ENCODE measurements around the gene FKRP. TPM values are rescaled to one million over a fixed set of nuclear protein-coding genes. Genes with fewer than 3 reads are reported as not detected.
"Not testable (repeated sequence)": the region's sequence is repeated elsewhere in the genome, so short reads cannot be mapped to it uniquely, and the experiment has no call there.

FKRP gene
- total RNA-seq, 1 donor from 2014 or later, result 25.2 TPM

DNA sequence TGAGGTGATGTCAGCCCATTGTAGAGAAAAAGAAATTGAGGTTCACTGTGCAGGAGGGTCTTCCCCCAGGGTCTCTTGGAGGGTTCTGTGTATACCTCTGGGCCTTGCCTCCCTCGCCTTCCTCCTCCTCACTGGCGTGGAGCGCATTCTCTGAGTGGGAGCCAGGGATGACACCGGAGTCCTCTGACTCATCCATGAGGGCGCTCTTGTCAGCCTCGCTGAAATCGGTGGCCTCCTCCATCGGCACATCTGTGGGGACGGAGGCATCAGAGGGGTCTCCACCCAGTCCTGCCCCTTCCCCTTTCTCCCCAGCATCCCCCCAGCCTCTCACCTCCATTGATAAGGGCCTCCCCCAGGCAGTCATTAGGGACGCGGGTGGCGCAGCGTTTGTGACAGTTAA is 45.2 kb upstream of the FKRP start:
- Mint-ChIP-seq H3K36me3 (ENCODE audit: low read depth) (peaks cover 26% of the 10 kb centered on the region), H3K4me1 (ENCODE audit: low read depth) (peaks cover 6% of the 10 kb centered on the region), H3K4me3 (ENCODE audit: unreplicated experiment) (no peak overlapping the region), H3K27me3 (ENCODE audit: low read depth) (no peaks in the 10 kb centered on the region), H3K9me3 (ENCODE audit: low read depth) (no peaks in the 10 kb centered on the region), H3K27ac (ENCODE audit: unreplicated experiment) (no peak overlapping the region)
- TF ChIP-seq, protein P1, sequence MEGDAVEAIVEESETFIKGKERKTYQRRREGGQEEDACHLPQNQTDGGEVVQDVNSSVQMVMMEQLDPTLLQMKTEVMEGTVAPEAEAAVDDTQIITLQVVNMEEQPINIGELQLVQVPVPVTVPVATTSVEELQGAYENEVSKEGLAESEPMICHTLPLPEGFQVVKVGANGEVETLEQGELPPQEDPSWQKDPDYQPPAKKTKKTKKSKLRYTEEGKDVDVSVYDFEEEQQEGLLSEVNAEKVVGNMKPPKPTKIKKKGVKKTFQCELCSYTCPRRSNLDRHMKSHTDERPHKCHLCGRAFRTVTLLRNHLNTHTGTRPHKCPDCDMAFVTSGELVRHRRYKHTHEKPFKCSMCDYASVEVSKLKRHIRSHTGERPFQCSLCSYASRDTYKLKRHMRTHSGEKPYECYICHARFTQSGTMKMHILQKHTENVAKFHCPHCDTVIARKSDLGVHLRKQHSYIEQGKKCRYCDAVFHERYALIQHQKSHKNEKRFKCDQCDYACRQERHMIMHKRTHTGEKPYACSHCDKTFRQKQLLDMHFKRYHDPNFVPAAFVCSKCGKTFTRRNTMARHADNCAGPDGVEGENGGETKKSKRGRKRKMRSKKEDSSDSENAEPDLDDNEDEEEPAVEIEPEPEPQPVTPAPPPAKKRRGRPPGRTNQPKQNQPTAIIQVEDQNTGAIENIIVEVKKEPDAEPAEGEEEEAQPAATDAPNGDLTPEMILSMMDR (IDR thresholded peaks at IDR 0.05), result no peak
- DNase-seq (ENCODE audit: low spot score), result no peak

GRCh38 chr19:46704379-46705076 is 41.3 kb upstream of the FKRP start:
- Mint-ChIP-seq H3K9me3 (ENCODE audit: low read depth) (no peaks in the 10 kb centered on the region), H3K36me3 (ENCODE audit: low read depth) (peaks cover 22% of the 10 kb centered on the region), H3K27ac (ENCODE audit: unreplicated experiment) (no peak overlapping the region), H3K27me3 (ENCODE audit: low read depth) (no peaks in the 10 kb centered on the region), H3K4me3 (ENCODE audit: unreplicated experiment) (no peak overlapping the region), H3K4me1 (ENCODE audit: low read depth) (no peaks in the 10 kb centered on the region)
- no peak for DNase-seq (ENCODE audit: low spot score)
- TF ChIP-seq, protein P1 (IDR thresholded peaks at IDR 0.05), result peak; percentile 86

DNA sequence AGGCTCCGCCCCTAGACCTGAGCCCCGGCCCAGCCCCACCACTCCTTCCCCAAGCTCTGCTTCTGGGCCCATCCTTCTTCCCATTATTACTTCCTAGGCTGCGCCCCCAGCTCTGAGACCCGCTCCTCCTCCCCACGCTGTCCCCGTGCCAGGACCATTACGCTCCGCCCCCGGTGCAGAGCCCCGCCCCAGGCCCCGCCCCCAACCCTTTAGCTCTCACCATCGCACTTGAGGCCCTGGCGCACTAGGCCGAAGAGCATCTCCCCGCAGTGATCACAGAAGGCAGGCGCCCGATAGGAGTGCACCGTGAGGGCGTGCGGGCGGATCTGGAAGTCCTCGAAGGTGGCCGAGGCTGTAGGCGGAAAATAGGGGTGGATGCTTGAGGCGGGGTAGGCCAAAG is 35.2 kb upstream of the FKRP start:
- H3K4me3 Mint-ChIP-seq (ENCODE audit: unreplicated experiment), result no peak overlapping the region
- TF ChIP-seq, protein P1 (IDR thresholded peaks at IDR 0.05), result no peak
- peaks cover 20% of the 10 kb centered on the region for H3K4me1 Mint-ChIP-seq (ENCODE audit: low read depth)
- no peaks in the 10 kb centered on the region for H3K9me3 Mint-ChIP-seq (ENCODE audit: low read depth)
- DNase-seq (ENCODE audit: low spot score), result no peak
- no peak overlapping the region for H3K27ac Mint-ChIP-seq (ENCODE audit: unreplicated experiment)
- H3K36me3 Mint-ChIP-seq (ENCODE audit: low read depth), result peaks cover 9% of the 10 kb centered on the region
- no peaks in the 10 kb centered on the region for H3K27me3 Mint-ChIP-seq (ENCODE audit: low read depth)

GRCh38 chr19:46712768-46713338 is 33.0 kb upstream of the FKRP start:
- H3K9me3 Mint-ChIP-seq (ENCODE audit: low read depth); H3K27me3 Mint-ChIP-seq (ENCODE audit: low read depth); H3K36me3 Mint-ChIP-seq (ENCODE audit: low read depth); DNase-seq (ENCODE audit: low spot score): not testable (repeated sequence)
- Mint-ChIP-seq H3K4me1 (ENCODE audit: low read depth) (peaks cover 30% of the 10 kb centered on the region), H3K4me3 (ENCODE audit: unreplicated experiment) (peak overlapping the region; percentile 94), H3K27ac (ENCODE audit: unreplicated experiment) (peak overlapping the region; percentile 5)

DNA sequence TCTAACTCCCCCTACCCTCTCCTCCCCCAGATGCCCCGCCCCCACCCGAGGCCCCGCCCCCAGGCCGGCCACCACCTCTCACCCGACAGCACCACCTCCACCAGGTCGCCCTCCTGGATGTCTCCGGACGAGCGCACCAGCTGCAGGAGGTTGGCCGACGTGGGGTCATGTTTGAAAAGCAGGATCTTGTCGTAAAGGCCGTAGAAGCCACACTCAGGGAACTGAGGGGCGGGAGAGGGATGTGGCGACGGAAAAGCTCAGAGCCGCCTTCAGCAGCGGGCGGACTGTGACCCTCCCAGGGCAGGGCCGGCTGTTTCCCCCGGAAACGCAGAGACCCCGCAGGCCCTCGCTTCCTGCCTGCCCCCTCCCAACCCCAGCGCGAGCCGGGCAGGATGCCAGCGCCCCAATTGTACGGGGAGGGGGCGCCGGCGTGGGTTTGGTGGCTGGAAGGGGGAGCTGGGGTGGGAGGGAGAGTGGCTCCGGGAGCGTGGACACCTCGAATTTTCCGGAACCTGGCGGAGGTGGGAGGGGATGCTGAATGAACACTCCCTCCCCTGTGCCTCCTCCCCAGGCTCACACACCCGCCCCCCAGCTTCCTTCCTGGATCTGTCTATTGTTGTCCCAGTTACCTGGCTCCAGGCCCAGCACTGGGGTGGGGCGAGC is 31.9 kb upstream of the FKRP start:
- peak overlapping the region; percentile 94 for H3K4me3 Mint-ChIP-seq (ENCODE audit: unreplicated experiment)
- DNase-seq (ENCODE audit: low spot score), result no peak
- no peaks in the 10 kb centered on the region for H3K36me3 Mint-ChIP-seq (ENCODE audit: low read depth)
- TF ChIP-seq, protein P1 (IDR thresholded peaks at IDR 0.05), result no peak
- no peaks in the 10 kb centered on the region for H3K9me3 Mint-ChIP-seq (ENCODE audit: low read depth)
- H3K27me3 Mint-ChIP-seq (ENCODE audit: low read depth), result no peaks in the 10 kb centered on the region
- H3K27ac Mint-ChIP-seq (ENCODE audit: unreplicated experiment), result peak overlapping the region; percentile 59
- peaks cover 33% of the 10 kb centered on the region for H3K4me1 Mint-ChIP-seq (ENCODE audit: low read depth)

All from chondrocyte (in vitro differentiated cells).